HG03066 (cell line): ENCODE results near the gene TMEM140.
A peak's percentile ranks its signal among the peaks of the same experiment; 100 is the strongest.

ENCODE experiments used
- ATAC-seq: cut with Tn5 transposase; IDR thresholded peaks from one replicate; pipeline ENCODE4 v1.9.1; 2021; ENCODE audit warnings: low read depth; ENCODE audit not compliant: unreplicated experiment

TMEM140 gene

DNA sequence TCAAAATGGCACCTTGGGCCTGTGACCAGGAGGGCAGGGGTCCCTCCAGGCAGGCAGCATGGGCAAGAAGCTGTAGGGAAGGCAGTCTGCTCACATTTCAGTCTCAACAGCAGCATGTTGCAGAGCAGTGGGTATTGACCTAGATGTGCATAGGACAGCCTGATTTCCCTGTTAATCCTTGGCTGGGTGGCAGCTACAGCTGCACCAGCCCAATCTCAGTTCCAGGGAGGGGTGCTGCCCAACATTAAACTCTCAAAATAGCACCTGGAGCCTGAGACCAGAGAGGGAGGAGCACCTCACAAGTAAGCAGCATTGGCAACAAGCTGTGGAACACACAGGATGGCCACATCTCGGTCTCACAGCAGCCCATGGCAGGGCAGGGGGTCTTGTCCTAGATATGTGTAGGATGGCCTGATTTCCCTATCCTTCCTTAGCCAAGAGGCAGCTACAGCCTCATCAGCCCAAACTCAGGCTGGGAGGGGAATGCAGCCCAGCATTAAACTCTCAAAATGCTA, 10.3 kb downstream of the TMEM140 start:
- ATAC-seq, result no peak

DNA sequence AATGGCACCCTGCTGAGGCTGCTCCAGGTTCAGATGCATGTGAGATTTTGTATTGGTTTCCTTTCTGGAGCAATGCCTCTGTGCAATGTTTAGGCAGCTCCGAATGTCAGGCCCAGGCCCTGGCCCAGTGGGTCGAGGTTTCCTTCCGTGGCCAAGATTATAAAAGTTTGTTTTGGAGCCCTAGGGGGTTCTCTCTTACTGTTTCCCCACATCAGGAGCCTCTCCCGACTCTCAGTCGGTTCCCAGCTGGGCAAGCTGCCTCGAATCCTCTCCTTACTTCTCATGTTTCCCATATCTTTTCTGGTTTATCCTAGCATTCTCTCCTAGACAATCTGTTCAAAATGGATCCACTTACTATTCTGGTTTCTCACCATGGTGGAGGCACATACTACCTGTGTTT, 11.0 kb downstream of the TMEM140 start:
- no peak for ATAC-seq

DNA sequence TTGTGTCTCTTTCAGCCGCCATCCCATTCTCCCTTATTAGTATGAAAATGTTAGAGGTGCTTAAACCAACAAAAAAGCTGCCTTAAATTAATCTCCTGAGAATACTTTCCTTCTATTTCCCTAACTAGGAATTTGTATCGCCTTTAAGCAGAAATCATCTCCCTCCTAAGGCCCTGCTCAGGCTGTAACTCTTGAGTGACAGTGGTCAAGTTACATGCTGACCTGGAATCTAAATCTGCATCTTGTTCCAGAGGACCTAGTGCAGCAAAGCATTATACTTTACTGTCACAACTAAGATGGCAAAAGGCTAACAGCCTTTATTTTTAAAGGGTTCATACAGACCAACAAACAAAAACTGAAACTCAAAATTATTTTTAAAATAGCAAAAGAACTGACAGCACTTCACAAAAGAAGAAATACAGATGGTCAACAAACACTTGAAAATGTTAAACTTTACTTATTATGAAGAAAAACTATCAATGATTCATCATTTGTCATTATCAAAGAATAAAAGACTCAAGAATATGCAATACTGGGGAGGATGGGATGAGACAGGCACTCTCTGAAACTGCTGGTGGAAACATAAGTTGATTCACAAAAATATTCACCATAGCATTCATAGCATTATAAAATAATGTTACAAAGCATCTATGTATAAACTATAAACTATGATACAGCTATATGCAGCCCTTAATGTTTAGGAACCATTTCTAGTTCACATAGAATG, 11.7 kb downstream of the TMEM140 start:
- no peak for ATAC-seq

DNA sequence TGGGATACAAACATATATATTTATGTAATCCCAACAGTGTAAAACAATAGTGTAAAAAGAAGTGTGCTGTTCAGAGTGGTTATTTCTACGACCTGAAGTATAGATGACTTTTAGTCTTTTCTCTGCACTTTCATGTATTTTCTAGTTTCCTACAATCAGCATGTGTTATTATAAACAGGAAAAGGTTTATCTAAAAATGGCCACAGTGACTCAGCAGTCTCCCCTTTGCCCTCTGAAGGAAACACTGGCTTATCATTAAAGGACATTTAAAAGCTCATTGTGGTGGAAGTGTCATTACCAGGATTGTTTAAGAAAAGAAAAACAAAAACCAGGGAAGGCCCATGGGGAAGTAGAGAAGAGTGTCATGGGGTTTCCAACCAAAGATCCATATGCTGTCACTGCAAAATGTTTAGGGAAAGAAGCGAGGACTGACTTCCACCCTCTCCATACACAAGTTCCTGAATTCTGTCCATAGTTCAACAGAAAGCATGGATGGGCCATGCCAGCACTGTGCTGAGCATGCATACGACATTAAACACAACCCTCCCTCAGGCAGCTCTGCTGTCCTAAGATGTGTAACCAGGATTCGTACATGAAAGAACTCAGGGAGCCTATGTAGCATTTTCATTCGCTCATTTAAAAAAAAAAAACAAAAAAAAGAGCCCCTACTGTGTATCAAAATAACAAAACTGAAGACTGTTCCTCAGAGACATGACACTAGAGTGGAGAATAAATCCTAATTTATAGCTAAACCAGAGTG, 12.4 kb downstream of the TMEM140 start:
- ATAC-seq, result peak; percentile 45

DNA sequence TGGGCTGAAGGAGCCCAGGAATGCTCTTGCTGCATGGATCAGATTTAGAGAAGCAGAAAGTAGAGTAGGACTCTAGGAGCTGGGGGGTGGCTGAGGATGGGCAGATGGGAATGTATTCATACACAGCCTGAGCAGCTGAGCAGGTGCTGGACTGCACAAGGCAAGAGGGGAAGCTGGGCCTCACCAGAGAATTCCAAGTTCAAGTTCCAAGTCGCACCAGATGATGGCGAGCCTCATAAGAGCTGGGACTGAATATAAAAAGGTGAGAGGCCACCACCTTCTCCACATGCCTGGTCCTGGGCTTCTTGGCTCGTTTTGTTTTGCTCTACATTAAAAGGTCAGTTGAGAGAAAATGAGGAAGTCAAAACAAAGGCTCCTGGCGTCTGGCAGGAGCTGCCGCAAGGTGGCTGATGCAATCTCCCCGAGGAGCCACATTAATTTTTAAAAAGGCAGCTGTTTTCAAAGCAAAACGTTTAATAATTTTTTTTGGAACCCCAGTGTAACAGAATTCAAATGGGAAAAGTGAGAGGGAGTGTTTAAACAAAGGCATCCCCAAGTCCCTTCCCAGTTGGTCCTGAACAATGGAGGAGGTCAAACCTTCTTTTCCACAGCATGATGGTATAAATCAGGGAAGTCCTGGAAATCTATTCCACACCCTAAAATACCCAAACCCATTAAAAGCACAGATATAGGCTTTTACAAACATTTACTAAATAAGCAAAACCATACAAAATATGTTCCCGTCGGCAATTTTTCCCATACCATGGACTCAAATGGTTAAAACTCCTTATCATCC, 13.2 kb downstream of the TMEM140 start:
- peak; percentile 26 for ATAC-seq

DNA sequence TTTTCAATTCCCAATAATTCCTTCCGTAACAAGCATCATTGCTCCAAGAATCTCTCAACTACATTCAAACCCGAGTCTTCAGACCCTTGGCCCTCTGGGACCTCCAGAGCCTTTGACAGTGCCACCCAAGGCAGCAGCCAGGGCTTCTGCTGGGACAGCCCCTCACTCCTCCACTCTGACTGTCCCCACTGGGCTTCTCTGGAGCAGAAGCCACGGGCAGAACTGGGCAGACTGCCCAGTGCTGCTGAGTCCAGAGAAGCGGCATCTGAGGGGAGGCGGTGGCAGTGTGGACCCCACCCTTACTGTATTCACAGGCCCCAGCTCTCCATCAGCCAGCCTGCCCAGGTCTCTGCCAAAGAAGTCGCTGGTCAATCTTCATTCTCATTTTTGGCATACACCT, 13.8 kb downstream of the TMEM140 start:
- ATAC-seq, result no peak

DNA sequence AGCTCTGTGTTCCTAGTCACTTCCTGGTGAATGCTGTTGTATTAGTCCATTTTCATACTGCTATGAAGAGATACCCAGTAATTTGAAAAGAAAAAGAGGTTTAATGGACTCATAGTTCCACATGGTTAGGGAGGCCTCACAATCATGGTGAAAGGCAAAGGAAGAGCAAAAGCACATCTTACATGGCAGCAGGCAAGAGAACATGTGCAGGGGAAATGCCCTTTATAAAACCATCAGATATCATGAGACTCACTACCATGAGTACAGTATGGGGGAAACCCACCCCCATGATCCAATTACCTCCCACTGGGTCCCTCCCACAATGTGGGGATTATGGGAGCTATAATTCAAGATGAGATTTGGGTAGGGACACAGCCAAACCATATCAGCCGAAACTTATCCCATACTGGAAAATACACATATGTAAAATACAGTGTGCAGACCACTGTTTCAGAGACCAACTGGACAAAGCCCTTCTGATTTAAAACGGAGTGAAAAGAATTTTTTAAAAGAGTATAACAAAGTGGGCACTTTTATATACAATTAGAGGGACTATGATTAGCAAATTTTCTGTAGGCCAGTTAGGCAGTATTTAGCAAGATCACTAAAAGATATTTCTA, 14.6 kb downstream of the TMEM140 start:
- ATAC-seq, result no peak

DNA sequence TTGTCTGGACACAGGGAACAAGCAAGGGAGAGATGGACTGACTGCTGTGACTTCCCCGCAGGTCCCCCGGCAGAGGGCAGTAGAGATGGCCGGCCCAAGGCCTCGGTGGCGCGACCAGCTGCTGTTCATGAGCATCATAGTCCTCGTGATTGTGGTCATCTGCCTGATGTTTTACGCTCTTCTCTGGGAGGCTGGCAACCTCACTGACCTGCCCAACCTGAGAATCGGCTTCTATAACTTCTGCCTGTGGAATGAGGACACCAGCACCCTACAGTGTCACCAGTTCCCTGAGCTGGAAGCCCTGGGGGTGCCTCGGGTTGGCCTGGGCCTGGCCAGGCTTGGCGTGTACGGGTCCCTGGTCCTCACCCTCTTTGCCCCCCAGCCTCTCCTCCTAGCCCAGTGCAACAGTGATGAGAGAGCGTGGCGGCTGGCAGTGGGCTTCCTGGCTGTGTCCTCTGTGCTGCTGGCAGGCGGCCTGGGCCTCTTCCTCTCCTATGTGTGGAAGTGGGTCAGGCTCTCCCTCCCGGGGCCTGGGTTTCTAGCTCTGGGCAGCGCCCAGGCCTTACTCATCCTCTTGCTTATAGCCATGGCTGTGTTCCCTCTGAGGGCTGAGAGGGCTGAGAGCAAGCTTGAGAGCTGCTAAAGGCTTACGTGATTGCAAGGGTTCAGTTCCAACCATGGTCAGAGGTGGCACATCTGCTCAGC, 16.6 kb downstream of the TMEM140 start:
- ATAC-seq, result no peak

DNA sequence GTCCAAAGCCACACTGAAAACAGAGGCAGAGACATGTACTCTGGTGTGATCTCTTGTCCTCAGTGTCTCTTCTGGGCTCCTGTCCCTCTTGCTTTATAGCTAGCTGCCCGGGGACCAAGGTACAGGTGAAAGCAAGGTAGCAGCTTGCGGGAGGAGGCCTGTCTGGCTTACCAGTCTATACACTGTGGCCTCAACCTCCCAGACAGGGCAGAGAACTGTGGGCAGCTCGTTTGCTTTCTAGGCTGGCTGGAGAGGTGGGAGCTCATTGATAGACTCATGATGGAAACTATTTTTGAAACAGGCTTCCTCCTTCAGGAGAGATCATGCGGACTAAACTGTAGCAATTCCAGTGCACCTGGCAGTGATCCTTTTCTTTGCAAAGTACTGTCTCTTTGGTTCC, 18.0 kb downstream of the TMEM140 start:
- no peak for ATAC-seq

DNA sequence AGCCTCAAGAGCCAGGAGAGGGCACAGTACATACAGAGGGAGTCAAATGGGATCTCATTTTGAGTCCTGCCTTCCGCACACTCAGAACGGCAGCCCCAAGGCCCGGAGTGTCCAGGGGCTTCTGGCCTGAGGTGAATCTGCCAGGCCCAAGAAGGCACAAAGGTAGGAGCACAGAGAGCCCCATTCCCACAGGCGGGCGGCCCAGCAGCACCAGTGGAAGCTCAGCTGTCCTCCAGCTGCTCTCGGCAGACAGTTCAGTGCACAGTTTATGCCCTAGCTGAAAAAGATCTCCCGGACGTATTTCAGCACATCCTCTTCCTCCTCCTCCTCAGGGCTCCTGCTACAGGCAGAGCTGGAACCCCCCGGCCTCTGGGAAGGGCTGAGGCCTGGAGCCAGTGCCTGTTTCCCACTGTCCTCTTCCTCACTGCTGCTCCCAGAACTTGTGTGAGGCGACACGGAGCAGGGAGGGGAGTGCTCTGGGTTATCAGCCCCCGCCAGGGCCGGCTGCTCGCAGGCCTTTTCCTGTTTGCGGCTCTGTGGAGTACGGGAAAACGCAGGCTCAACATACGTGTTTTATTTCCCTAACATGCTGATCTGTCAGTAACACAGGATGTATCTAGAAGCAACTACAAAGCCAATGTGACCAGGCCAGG, 18.6 kb downstream of the TMEM140 start:
- ATAC-seq, result no peak

DNA sequence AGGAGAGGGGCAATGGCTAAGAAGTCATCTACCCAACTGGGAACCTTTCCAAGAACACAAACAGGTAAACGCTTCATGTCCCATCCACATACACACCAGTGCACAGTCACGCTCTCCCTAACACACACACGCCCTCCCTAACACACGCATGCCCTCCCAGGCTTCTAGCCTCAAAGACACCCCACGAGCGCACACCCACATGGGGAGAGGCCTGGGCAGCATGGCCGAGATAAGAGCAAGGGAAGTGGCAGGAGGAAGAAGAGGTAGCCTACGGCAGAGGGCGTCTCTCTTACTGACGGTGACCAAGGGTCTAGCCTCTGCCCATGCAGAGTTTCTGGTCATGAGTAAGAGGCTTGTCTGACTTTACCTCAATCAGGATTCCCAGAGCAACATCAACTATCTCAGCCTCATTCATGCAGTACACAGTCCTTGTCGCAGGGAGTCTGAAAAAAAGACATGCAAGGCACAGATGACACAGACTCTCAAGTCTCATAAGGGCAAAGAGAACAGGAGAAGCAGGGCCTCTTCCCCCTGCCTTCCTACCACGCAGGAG, 19.6 kb downstream of the TMEM140 start:
- no peak for ATAC-seq

DNA sequence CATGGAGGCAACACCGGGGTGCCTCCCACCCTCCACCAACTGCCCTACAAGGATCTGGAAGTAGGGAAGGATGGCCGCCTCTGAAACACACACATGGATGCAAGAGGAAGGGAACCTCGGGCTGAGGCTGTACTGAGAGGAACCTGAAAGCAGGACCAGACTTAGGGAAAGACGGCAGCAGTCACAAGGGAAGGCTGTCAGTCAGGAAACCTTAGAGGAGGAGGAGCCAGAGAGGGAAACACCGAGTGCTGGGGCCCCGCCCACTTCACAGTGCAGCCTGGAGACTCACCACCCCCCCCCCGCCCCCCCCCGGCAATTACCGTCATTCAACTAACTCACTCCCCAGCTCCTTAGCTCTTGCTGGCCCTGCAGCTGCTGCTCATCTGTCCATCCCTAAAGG, 20.1 kb downstream of the TMEM140 start:
- ATAC-seq, result no peak

DNA sequence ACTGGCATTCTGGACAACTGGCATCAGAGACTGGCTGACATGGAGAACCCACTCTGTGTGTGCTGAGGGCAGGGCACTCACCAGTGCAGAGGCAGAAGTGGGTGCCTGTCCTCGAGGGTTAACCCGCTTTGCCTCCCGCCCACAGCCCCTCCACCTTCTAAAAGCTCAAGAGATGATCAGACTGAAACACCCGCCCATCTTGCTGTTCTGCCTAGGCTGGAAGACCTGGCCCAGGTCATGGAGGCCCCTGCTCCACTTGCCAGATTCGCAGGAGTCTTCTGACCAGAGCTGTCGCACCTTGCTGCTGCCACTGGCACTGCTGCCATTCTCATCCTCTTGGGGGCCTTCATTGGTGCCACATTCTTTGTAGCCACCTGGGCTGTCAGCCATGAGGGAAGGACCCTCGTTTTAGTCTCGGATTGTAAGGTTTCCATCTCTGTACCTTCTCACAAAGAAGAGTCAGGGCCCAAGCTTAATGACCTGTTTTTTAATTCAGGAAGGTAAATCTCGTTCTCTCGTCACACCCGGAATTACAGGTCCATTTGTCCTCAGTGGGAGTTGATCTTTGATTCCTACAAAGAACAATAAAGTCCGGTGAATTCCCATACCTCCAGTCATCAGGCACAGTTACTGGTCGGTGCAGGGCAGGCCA, 20.7 kb downstream of the TMEM140 start:
- no peak for ATAC-seq

DNA sequence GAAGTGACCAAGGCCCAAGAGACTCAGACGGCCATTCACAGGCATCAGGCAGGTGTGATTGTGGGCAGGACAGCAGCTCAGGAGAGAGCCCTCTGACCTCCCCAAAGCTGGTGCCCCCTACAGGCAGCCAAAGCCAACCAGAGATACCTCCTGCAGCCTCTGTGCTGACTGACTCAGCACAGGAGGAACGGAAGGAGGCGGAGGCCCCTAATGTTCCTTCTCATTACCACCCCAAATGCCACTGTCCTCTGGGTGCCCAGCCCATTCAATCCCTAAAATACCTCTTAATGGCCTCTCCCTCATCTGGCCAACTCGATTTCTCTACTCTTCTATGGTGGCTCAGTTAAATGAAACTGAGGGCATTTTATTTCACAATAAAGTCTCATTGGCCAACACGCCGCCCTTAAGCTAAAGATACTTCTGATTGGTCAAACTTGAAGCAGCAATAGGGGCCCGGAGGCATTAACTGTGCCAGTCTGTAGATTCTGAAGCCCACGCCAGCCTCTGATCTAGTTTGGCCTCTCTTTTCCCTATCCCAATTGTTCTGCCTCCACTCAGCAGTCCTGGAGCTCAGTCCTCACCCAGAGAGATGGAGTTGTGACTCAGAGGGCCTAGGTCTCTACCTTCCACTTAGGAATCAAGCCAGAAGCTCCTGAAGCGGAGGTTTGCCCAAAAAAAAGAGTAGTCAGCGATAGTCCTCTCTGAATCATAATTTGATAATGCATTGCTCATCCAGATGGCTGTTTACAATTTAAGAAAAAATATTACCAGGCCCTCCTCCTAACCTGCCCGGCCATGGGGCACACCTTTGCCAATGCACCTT, 21.5 kb downstream of the TMEM140 start:
- peak; percentile 44 for ATAC-seq

DNA sequence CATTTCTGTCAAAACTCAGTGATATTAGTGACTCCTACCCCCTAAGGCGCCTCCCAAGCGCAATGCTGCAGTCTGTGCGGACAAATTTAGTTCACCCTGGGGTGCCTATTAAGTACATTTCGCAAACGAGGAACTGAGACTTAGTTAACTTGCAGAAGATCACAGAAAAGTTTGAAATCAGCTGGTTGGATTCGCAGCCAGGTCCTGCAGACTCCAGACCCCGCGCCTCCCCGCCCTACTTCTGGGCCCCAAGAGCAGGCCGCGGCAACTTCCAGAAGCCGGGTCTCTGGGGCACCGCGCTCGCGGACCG, 22.0 kb downstream of the TMEM140 start:
- peak; percentile 2 for ATAC-seq

DNA sequence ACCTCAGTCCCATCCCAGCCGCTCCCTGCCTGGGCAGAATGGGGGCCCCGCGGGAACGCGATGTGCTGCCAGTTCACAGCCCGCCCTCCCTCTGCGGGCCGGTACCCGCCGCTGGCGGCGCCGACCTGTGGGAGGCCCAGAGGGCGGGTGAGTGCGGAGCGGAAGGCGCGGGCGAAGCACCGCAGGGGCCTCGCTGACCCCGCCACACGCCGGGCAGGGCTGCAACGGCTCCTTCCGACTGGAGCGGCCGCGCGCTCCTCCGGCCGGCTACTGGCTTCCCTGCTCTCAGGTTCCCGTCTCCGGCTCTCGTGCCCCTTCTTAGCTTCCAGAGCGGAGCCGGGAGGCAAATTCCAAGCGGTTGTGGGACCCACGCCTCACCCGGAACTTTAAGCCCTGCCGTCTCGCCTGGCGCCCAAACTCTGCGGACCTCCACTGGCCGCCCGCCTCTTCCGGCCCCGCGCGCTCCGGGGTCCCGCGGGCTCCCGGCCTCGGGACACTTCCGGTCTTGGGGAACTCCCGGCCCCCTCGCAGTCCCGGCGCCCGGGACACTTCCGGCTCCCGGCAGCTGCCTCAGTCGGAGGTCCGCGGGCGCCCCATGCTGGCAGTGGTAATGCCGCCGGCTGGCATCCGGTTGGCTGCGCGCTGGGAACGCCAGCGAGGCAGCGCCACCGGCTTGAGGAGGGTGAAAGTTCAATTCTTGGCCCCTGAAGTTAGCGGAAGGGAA, 22.6 kb downstream of the TMEM140 start, which contains the start of gene CYREN:
TSS of gene CYREN (minus strand) at position 434 of the 724 bp plus-strand sequence. CDS start 1,785 bp downstream, outside the sequence.
- peak; percentile 62 for ATAC-seq

DNA sequence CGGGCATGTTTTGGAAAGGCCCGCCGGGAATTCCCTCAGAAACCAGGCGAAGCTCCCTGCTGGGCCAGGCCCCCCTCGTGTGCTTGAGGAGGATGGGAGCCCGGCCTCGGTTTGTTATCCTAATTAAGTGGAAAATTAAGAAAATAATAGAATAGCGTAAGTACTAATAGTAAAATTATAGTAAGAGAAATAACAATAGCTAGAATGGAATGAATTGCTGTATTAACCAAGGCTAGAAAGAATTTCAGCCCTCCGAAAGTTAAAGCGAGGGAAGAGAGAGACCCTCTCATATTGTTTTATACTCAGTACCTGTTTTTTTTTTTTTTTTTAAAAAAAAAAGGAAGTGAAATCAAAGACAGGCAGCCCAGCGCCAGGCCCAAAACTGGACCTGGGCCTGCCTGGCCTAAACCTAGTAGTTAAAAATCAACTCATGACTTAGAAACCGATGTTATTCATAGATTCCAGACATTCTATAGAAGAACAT, 23.2 kb downstream of the TMEM140 start:
- peak; percentile 32 for ATAC-seq
